GM12872 (cell line): ENCODE measurements around the gene PKIB.
A peak's percentile ranks its signal among the peaks of the same experiment; 100 is the strongest.

Source experiments
- TF ChIP-seq, protein P1 (sequence below): IDR thresholded peaks from 3 replicates; pipeline ENCODE4 v1.5.1; 2011; ENCODE audit warnings: low read depth, mild to moderate bottlenecking, low read length, moderate library complexity; ENCODE audit not compliant: insufficient read depth

PKIB gene

GRCh38 chr6:122717350-122717749, 107.1 kb downstream of the PKIB start:
- TF ChIP-seq, protein P1, sequence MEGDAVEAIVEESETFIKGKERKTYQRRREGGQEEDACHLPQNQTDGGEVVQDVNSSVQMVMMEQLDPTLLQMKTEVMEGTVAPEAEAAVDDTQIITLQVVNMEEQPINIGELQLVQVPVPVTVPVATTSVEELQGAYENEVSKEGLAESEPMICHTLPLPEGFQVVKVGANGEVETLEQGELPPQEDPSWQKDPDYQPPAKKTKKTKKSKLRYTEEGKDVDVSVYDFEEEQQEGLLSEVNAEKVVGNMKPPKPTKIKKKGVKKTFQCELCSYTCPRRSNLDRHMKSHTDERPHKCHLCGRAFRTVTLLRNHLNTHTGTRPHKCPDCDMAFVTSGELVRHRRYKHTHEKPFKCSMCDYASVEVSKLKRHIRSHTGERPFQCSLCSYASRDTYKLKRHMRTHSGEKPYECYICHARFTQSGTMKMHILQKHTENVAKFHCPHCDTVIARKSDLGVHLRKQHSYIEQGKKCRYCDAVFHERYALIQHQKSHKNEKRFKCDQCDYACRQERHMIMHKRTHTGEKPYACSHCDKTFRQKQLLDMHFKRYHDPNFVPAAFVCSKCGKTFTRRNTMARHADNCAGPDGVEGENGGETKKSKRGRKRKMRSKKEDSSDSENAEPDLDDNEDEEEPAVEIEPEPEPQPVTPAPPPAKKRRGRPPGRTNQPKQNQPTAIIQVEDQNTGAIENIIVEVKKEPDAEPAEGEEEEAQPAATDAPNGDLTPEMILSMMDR, result no peak

DNA sequence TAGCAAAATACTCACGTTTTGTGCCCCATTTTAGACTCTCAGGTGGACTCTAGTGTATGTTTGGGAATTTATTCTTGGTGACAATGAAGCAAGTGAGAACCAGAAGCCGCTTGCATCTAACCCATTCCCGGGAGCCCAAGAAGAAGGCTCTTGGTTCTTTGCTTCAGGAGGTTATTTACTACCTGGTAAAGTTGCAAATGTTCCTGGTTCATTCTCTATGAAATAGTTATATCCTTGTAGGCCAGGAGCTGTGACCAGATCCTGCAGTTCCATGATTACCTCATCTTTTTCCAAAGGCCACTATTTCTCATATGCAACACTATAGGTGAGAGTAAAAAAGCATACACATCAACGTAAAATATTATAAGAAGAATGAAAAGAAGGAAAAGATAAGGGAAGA, 108.4 kb downstream of the PKIB start:
- TF ChIP-seq, protein P1, result no peak

DNA sequence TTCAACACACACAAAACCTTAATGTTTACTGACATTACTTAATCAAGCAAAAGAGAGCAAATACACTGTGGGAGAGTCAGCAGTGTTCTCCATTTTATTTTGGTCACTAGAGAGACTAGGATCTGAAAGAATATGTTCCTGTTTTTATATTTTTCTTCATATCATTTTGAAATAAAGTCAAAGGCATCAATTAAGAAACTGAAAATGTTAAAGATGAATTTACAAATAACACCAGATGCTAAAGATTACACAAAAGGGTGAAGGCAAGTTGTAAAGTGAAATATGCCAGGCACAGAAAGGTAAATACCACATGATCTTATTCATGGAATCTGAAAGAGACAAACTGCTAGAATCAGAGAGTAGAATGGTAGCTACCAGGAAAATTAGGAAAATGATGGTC, 109.0 kb downstream of the PKIB start:
- TF ChIP-seq, protein P1, result no peak

DNA sequence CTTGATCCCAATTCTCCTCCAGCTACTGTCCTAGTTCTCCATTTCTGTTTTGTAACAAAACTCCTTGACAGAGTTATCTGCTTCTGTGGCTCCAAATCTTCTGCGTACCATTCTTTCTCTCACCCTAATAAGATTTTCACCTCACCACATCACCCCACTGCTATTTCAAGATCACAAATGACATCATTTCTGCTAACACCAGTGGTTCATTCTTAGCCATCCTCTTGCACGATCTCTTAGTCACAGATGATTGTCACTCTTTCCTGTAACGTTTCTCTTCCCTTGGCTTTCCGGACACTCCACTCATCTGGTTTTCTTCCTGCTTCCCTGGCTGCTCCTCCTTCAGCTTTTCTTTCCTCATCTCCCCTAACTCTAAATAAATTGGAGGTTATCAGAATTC, 112.5 kb downstream of the PKIB start:
- TF ChIP-seq, protein P1, result no peak

- TF ChIP-seq, protein P1, result peak; percentile 61
Observed at GRCh38 chr6:122726649-122727048, 116.4 kb downstream of the PKIB start.

DNA sequence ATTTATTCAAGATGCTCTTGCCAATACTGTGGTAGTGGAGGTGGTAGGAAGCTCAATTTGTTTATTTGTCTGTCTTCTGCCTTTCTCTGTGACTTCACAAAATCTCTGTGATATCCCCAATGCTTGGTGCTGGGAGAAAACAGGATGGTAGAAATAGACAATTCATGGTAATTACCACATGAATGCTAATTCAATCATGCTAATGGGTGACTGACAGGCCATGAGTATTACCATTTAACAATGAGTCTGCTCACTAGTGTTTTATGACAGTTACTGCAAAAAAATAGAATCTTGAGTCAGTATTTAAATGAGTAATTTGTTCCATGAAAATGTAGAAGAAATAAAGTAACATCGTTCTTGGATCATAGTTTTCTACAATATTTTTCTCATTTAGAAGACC, 117.0 kb downstream of the PKIB start:
- TF ChIP-seq, protein P1, result no peak

- TF ChIP-seq, protein P1, result no peak
Observed at GRCh38 chr6:122730334-122730733, 120.1 kb downstream of the PKIB start.
